Neuronal stem cell (in vitro differentiated cells): ENCODE data around the gene GSTM4.
"Not testable (repeated sequence)": the region's sequence is repeated elsewhere in the genome, so short reads cannot be mapped to it uniquely, and the experiment has no call there.

Source experiments
- DNase-seq: peaks from one replicate; pipeline ENCODE4 v3.0.0-alpha.2; 2013; ENCODE audit warnings: low spot score
- H2AFZ ChIP-seq: one replicate; pipeline ENCODE4 v1.6.1; 2013; ENCODE audit warnings: mild to moderate bottlenecking, low read length, inconsistent platforms
- H2AK5ac ChIP-seq: 2 replicates; pipeline ENCODE4 v1.6.1; 2013; ENCODE audit warnings: low read depth, mild to moderate bottlenecking, inconsistent platforms, low read length, moderate library complexity, mixed read lengths
- H2BK120ac ChIP-seq: 2 replicates; pipeline ENCODE4 v1.6.1; 2013; ENCODE audit warnings: low read depth, mild to moderate bottlenecking, inconsistent platforms, low read length, moderate library complexity, mixed read lengths
- H2BK12ac ChIP-seq: one replicate; pipeline ENCODE4 v1.6.1; 2013; ENCODE audit warnings: low read length, inconsistent platforms
- H2BK15ac ChIP-seq: 2 replicates; pipeline ENCODE4 v1.6.1; 2013; ENCODE audit warnings: mild to moderate bottlenecking, low read length, inconsistent platforms, mixed read lengths
- H2BK5ac ChIP-seq: one replicate; pipeline ENCODE4 v1.6.1; 2013; ENCODE audit warnings: inconsistent platforms, mild to moderate bottlenecking, low read length, moderate library complexity
- H3K14ac ChIP-seq: one replicate; pipeline ENCODE4 v1.6.1; 2013; ENCODE audit warnings: low read length, inconsistent platforms
- H3K18ac ChIP-seq: 2 replicates; pipeline ENCODE4 v1.6.1; 2013; ENCODE audit warnings: low read length, inconsistent platforms
- H3K23ac ChIP-seq: 2 replicates; pipeline ENCODE4 v1.6.1; 2013; ENCODE audit warnings: low read depth, mild to moderate bottlenecking, mixed read lengths, low read length, inconsistent platforms; ENCODE audit not compliant: poor library complexity
- H3K27ac ChIP-seq: replicated peaks from 3 replicates; pipeline ENCODE4 v1.5.1; 2013; ENCODE audit warnings: low read length, inconsistent platforms
- H3K27me3 ChIP-seq, 3 experiments: 2 replicates each; pipeline ENCODE4 v1.6.1; 2013; ENCODE audit warnings: low read length in 3 of 3, mild to moderate bottlenecking in 2 of 3, inconsistent platforms in 1 of 3, low read depth in 1 of 3, mixed read lengths in 1 of 3, moderate library complexity in 1 of 3; ENCODE audit not compliant: control insufficient read depth in 3 of 3, insufficient read depth in 3 of 3
- H3K36me3 ChIP-seq, 2 donors: replicated peaks in 1 of 2; 2 replicates each; pipeline ENCODE4 v1.6.1; 2013; ENCODE audit warnings: low read length in 2 of 2; ENCODE audit not compliant: control insufficient read depth in 2 of 2, insufficient read depth in 2 of 2
- H3K4ac ChIP-seq: 2 replicates; pipeline ENCODE4 v1.6.1; 2013; ENCODE audit warnings: inconsistent platforms, mild to moderate bottlenecking, low read length, moderate library complexity
- H3K4me1 ChIP-seq, 2 donors: 1 replicate in 1 of 2; 2 replicates in 1 of 2; pipeline ENCODE4 v1.6.1; 2013; ENCODE audit warnings: low read length in 2 of 2, low read depth in 1 of 2; ENCODE audit not compliant: control insufficient read depth in 2 of 2, insufficient read depth in 1 of 2
- H3K4me2 ChIP-seq: one replicate; pipeline ENCODE4 v1.6.1; 2013; ENCODE audit warnings: mild to moderate bottlenecking, low read length, inconsistent platforms; ENCODE audit not compliant: insufficient read depth, poor library complexity, severe bottlenecking
- H3K4me3 ChIP-seq, 2 donors: 2 replicates each; pipeline ENCODE4 v1.5.1; 2013; ENCODE audit warnings: low read length in 2 of 2, mild to moderate bottlenecking in 2 of 2, inconsistent platforms in 1 of 2, moderate library complexity in 1 of 2
- H3K79me1 ChIP-seq: one replicate; pipeline ENCODE4 v1.6.1; 2013; ENCODE audit warnings: low read depth, mild to moderate bottlenecking, inconsistent platforms, low read length, moderate library complexity
- H3K9ac ChIP-seq: one replicate; pipeline ENCODE4 v1.6.1; 2013; ENCODE audit warnings: mild to moderate bottlenecking, low read depth, low read length, inconsistent platforms; ENCODE audit not compliant: poor library complexity
- H3K9me3 ChIP-seq, 2 donors: replicated peaks in 1 of 2; 2 replicates each; pipeline versions ENCODE3 to v1.6.1; 2013; ENCODE audit warnings: low read length in 2 of 2, mild to moderate bottlenecking in 2 of 2, inconsistent platforms in 1 of 2, low read depth in 1 of 2, mixed read lengths in 1 of 2, moderate library complexity in 1 of 2; ENCODE audit not compliant: control insufficient read depth in 2 of 2, insufficient read depth in 1 of 2
- H4K8ac ChIP-seq: one replicate; pipeline ENCODE4 v1.6.1; 2013; ENCODE audit warnings: low read depth, mild to moderate bottlenecking, inconsistent platforms, low read length, moderate library complexity
- H4K91ac ChIP-seq: one replicate; pipeline ENCODE4 v1.6.1; 2013; ENCODE audit warnings: low read length, low read depth, mild to moderate bottlenecking, inconsistent platforms; ENCODE audit not compliant: poor library complexity
- WGBS, 2 donors: extraction: QIAGEN DNeasy Blood & Tissue Kit; methylation state at CpG; one replicate each; pipeline ENCODE4 v1.1.7; 2013; ENCODE audit warnings: missing lambda C conversion rate in 2 of 2, mixed read lengths in 1 of 2; ENCODE audit not compliant: insufficient read length in 2 of 2, insufficient replicate concordance in 1 of 2; ENCODE audit errors: extremely low coverage in 2 of 2; 5-methylcytosine and 5-hydroxymethylcytosine counted together

The GSTM4 gene

DNA sequence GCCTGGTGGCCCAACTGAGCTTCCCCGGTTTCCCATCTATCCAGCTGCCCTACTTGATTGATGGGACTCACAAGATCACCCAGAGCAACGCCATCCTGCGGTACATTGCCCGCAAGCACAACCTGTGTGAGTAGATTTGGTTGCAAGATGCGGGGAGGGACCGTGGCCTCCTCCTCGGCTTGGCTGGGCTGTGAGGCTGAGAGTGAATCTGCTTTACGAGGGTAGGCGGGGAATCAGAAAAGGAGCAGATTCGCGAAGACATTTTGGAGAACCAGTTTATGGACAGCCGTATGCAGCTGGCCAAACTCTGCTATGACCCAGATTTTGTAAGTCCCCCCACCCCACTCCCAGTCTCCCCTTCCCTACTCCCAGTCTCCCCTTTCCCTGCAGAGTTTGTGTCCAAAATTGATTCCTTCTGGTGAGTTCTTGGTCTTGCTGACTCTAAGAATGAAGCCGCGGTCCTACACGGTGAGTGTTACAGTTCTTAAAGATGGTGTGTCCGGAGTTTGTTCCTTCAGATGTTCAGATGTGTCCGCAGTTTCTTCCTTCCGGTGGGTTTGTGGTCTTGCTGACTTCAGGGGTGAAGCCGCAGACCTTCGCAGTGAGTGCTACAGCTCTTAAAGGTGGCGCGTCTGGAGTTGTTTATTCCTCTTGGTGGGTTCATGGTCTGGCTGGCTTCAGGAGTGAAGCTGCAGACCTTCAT lies 13.5 kb downstream of the GSTM4 start:
- no CpG with 5 or more reads among the region's 22 CpGs for WGBS, 2 donors
- Histone ChIP-seq H2BK120ac (no peak overlapping the region), H3K79me1 (peaks cover 2% of the 10 kb centered on the region), H3K27ac (no peak overlapping the region), H3K18ac (no peak overlapping the region), H3K9ac (no peak overlapping the region), H3K27me3 (no peaks in the 10 kb centered on the region), H2AFZ (no peak overlapping the region), H2BK12ac (no peak overlapping the region), H4K91ac (peak overlapping the region; percentile 30), H3K9me3 (peaks cover 0 to 2% of the 10 kb centered on the region in 2 donors), H2BK5ac (no peak overlapping the region), H2AK5ac (no peak overlapping the region), H3K4ac (no peak overlapping the region), H3K14ac (no peak overlapping the region), H2BK15ac (no peak overlapping the region), H4K8ac (no peak overlapping the region), H3K36me3 (peaks cover 0 to 6% of the 10 kb centered on the region in 2 donors), H3K4me1 (peaks cover 0 to 2% of the 10 kb centered on the region in 2 donors), H3K4me3 (no peak overlapping the region), H3K23ac (no peak overlapping the region), H3K4me2 (no peak overlapping the region)
- DNase-seq = no peak

DNA sequence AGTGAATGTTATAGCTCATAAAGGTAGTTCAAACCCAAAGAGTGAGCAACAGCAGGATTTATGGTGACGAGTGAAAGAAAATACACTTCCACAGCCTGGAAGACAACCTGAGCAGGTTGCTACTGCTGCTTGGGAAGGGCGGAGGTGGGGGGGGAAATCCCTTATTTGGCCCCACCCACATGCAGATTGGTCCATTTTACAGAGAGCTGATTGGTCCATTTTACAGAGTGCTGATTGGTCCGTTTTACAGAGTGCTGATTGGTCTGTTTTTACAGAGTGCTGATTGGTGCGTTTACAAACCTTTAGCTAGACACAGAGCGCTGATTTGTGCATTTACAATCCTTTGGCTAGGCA lies 14.0 kb downstream of the GSTM4 start:
- not testable (repeated sequence) for H3K27me3 ChIP-seq, DNase-seq, H3K4me3 ChIP-seq, H2AK5ac ChIP-seq, H3K23ac ChIP-seq, H3K14ac ChIP-seq, H2BK12ac ChIP-seq, H3K18ac ChIP-seq, H3K79me1 ChIP-seq, H3K4me1 ChIP-seq, H2AFZ ChIP-seq, H3K9ac ChIP-seq, H3K4me2 ChIP-seq, H3K36me3 ChIP-seq, H3K4ac ChIP-seq, H4K91ac ChIP-seq, H2BK15ac ChIP-seq, H3K9me3 ChIP-seq, H3K27ac ChIP-seq, H4K8ac ChIP-seq, H2BK120ac ChIP-seq, H2BK5ac ChIP-seq
- no CpG with 5 or more reads among the region's 5 CpGs for WGBS, 2 donors

DNA sequence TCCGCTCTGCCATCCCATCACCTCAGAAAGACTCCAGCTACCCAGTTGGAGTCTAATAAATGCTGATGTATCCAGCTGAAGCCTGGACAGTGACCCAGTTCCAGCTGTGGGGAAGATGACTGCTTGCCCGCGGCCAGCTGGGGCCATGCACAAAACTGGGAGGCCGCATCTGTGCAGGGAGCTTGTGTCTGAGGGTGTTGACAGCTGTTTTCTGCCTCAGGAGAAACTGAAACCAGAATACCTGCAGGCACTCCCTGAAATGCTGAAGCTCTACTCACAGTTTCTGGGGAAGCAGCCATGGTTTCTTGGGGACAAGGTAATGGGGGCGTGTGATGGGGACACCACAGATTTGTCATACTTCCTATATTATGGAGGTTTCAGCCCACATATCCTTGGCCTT lies 15.2 kb downstream of the GSTM4 start:
- DNase-seq = no peak
- Histone ChIP-seq H3K4me2 (no peak overlapping the region), H3K9ac (no peak overlapping the region), H2BK5ac (no peak overlapping the region), H3K4me3 (no peak overlapping the region), H3K4me1 (peaks cover 0 to 2% of the 10 kb centered on the region in 2 donors), H2BK120ac (no peak overlapping the region), H4K91ac (no peak overlapping the region), H3K9me3 (peaks cover 0 to 2% of the 10 kb centered on the region in 2 donors), H3K27me3 (no peaks in the 10 kb centered on the region), H3K4ac (no peak overlapping the region), H2BK12ac (no peak overlapping the region), H3K27ac (no peak overlapping the region), H3K18ac (no peak overlapping the region), H3K14ac (no peak overlapping the region), H4K8ac (peak overlapping the region; percentile 43), H2AFZ (no peak overlapping the region), H3K36me3 (peaks cover 0 to 6% of the 10 kb centered on the region in 2 donors), H3K23ac (no peak overlapping the region), H2AK5ac (no peak overlapping the region), H3K79me1 (peaks cover 2% of the 10 kb centered on the region), H2BK15ac (no peak overlapping the region)
- WGBS, 2 donors = no CpG with 5 or more reads among the region's 5 CpGs

DNA sequence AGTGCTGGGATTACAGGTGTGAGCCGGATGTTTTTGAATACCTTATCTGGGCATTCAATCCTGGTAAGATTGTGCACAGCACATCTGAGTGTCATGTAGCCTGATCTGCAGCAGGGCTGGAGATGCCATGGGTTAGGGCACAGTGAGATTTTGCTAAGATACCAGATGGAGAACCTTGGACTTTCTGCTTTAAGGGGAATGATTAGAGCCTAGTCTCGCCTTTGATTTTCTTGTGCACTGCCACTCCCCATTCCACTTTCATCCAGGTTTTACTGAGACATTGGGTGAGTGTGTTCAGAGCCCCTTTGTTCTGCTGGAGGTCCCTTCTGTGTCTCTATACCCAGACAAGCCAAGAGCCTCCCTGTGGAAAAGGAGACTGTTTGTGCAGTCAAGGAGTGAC lies 18.0 kb downstream of the GSTM4 start:
- not testable (repeated sequence) for H2BK15ac ChIP-seq, H2AK5ac ChIP-seq, H3K27me3 ChIP-seq, H4K91ac ChIP-seq, H3K23ac ChIP-seq, H3K9me3 ChIP-seq, H3K14ac ChIP-seq, H3K18ac ChIP-seq, H3K4me3 ChIP-seq, H2BK5ac ChIP-seq, H2BK12ac ChIP-seq, DNase-seq, H4K8ac ChIP-seq, H2AFZ ChIP-seq, H2BK120ac ChIP-seq, H3K4me2 ChIP-seq, H3K4ac ChIP-seq, H3K36me3 ChIP-seq, H3K9ac ChIP-seq, H3K79me1 ChIP-seq, H3K27ac ChIP-seq, H3K4me1 ChIP-seq
- WGBS, 2 donors = no CpG with 5 or more reads among the region's 2 CpGs
